ENCODE results near the gene GSTM1.

DNA sequence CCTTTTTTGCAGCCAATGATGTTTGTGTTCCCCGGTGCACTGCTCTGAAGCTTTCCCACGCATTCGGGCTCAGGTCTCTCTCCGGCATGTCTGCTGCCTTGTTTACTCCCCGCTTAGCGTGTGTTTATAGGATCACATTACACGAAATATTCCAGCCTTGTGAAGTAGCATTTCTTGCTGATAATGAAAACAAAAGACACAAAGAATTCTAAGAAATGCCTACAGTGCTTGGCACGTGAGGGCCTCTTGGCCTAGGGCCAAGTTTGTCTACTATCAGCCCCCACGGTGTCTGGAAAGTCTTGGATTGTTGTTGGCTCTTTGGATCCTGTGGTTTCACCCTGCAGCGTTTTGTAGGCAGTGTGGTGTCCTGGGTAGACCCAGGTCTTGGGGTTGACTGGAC is 42.9 kb upstream of the GSTM1 start:
- TF ChIP-seq EZH2 (IDR thresholded peaks at IDR 0.05; ENCODE audit: borderline replicate concordance, low read depth, low read length, severe bottlenecking) (no peak), POLR2AphosphoS5 (IDR thresholded peaks at IDR 0.05; ENCODE audit: insufficient read depth, low read depth, low read length) (no peak)
- TF ChIP-seq, protein P1, sequence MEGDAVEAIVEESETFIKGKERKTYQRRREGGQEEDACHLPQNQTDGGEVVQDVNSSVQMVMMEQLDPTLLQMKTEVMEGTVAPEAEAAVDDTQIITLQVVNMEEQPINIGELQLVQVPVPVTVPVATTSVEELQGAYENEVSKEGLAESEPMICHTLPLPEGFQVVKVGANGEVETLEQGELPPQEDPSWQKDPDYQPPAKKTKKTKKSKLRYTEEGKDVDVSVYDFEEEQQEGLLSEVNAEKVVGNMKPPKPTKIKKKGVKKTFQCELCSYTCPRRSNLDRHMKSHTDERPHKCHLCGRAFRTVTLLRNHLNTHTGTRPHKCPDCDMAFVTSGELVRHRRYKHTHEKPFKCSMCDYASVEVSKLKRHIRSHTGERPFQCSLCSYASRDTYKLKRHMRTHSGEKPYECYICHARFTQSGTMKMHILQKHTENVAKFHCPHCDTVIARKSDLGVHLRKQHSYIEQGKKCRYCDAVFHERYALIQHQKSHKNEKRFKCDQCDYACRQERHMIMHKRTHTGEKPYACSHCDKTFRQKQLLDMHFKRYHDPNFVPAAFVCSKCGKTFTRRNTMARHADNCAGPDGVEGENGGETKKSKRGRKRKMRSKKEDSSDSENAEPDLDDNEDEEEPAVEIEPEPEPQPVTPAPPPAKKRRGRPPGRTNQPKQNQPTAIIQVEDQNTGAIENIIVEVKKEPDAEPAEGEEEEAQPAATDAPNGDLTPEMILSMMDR (IDR thresholded peaks at IDR 0.05; ENCODE audit: extremely low read depth in 1 of 2, insufficient read depth in 1 of 2, low read depth in 1 of 2, low read length in 2 of 2) = no peak

All from endothelial cell of umbilical vein (primary cell).